Panc1 (cell line): ENCODE measurements around the gene RABEP1.

Source experiments
- CTCF ChIP-seq: fragments of 450-650 bp; IDR thresholded peaks from 2 replicates; pipeline ENCODE4 v1.5.1; 2017; ENCODE audit warnings: mild to moderate bottlenecking
- POLR2AphosphoS5 ChIP-seq: IDR thresholded peaks from 2 replicates; pipeline ENCODE4 v1.6.1; 2012; ENCODE audit warnings: mild to moderate bottlenecking, low read depth, low read length, moderate library complexity
- REST ChIP-seq, 2 experiments: IDR thresholded peaks; 2 replicates each; pipeline ENCODE4 v1.6.1; 2011 to 2012; ENCODE audit warnings: low read depth in 2 of 2, control low read depth in 1 of 2, low read length in 1 of 2, mild to moderate bottlenecking in 1 of 2, moderate library complexity in 1 of 2; ENCODE audit not compliant: insufficient read depth in 1 of 2
- SIN3A ChIP-seq: IDR thresholded peaks from 2 replicates; pipeline ENCODE4 v1.6.1; 2012; ENCODE audit warnings: low read depth, mild to moderate bottlenecking, low read length, moderate library complexity, borderline replicate concordance; ENCODE audit not compliant: insufficient read depth

GRCh38 chr17:5330981-5331380 lies 48.9 kb downstream of the RABEP1 start:
- TF ChIP-seq CTCF: no peak
- TF ChIP-seq POLR2AphosphoS5: no peak
- TF ChIP-seq REST (IDR thresholded peaks at IDR 0.05; ENCODE audit: insufficient read depth in 1 of 2, low read depth in 2 of 2, low read length in 1 of 2): no peak
- no peak for TF ChIP-seq SIN3A
